HEK293 (cell line): Measurements from ENCODE around the gene CELF4.

Source experiments
- CTCF ChIA-PET: fragments of 350-600 bp; formaldehyde crosslinking; extraction: SDS; loops from one replicate; lab custom pipeline; 2021; ENCODE audit warnings: antibody characterized with exemption; lab: Yijun Ruan, JAX
- POLR2A ChIA-PET: fragments of 300-600 bp; formaldehyde crosslinking; extraction: SDS; loops from one replicate; lab custom pipeline; 2020; ENCODE audit warnings: antibody characterized with exemption, inconsistent platforms; lab: Yijun Ruan, JAX
- H3K27ac ChIP-seq: fragments of 200-500 bp; sonication (Bioruptor generic); 2 replicates; pipeline ENCODE4 v1.5.1; 2014; ENCODE audit warnings: low read depth, low read length, control low read depth, inconsistent platforms; ENCODE audit errors: extremely low read depth
- H3K36me3 ChIP-seq, 2 experiments: fragments of 200-500 bp in 1 of 2; sonication (Bioruptor generic) in 1 of 2; 1 replicate in 1 of 2; 2 replicates in 1 of 2; pipeline ENCODE4 v1.5.1; 2014 to 2017; ENCODE audit warnings: inconsistent platforms in 2 of 2, low read length in 2 of 2; ENCODE audit not compliant: control insufficient read depth in 2 of 2, insufficient read depth in 1 of 2
- H3K4me1 ChIP-seq: fragments of 200-500 bp; sonication (Bioruptor generic); 2 replicates; pipeline ENCODE4 v1.5.1; 2014; ENCODE audit warnings: mild to moderate bottlenecking, low read length, inconsistent platforms; ENCODE audit not compliant: control insufficient read depth, insufficient read depth
- H3K4me3 ChIP-seq: 2 replicates; pipeline ENCODE4 v1.5.1; 2011; ENCODE audit warnings: low read depth, mild to moderate bottlenecking, control low read depth, low read length, moderate library complexity
- H3K9me3 ChIP-seq: fragments of 200-500 bp; sonication (Bioruptor generic); 2 replicates; pipeline ENCODE4 v1.5.1; 2014; ENCODE audit warnings: low read depth, low read length, inconsistent platforms; ENCODE audit not compliant: control insufficient read depth, insufficient read depth
- BCL11B ChIP-seq: fragments of 450-650 bp; formaldehyde crosslinking; IDR thresholded peaks from 2 replicates; pipeline ENCODE4 v1.5.1; 2016; ENCODE audit warnings: low read depth, missing biosample characterization, missing genetic modification characterization
- GLI2 ChIP-seq: fragments of 450-650 bp; formaldehyde crosslinking; IDR thresholded peaks from 2 replicates; pipeline ENCODE4; 2017; ENCODE audit warnings: missing biosample characterization, missing genetic modification characterization, low read depth, borderline replicate concordance
- KLF8 ChIP-seq: fragments of 450-650 bp; formaldehyde crosslinking; IDR thresholded peaks from 2 replicates; pipeline ENCODE4 v1.5.1; 2016; ENCODE audit warnings: missing biosample characterization, missing genetic modification characterization
- OSR2 ChIP-seq: fragments of 450-650 bp; formaldehyde crosslinking; IDR thresholded peaks from 2 replicates; pipeline ENCODE4 v1.5.1; 2016; ENCODE audit warnings: missing biosample characterization, missing genetic modification characterization
- REPIN1 ChIP-seq: fragments of 450-650 bp; formaldehyde crosslinking; IDR thresholded peaks from 2 replicates; pipeline ENCODE4 v1.5.1; 2017; ENCODE audit warnings: missing biosample characterization, missing genetic modification characterization, low read depth
- ZBTB10 ChIP-seq: fragments of 450-650 bp; formaldehyde crosslinking; IDR thresholded peaks from 2 replicates; pipeline ENCODE4 v1.5.1; 2016; ENCODE audit warnings: missing biosample characterization, missing genetic modification characterization
- ZIC2 ChIP-seq: fragments of 450-650 bp; formaldehyde crosslinking; IDR thresholded peaks from 2 replicates; pipeline ENCODE4 v1.5.1; 2016; ENCODE audit warnings: missing biosample characterization, missing genetic modification characterization
- ZNF10 ChIP-seq: fragments of 450-650 bp; formaldehyde crosslinking; IDR thresholded peaks from 2 replicates; pipeline ENCODE4 v1.5.1; 2017; ENCODE audit warnings: missing biosample characterization, missing genetic modification characterization
- ZNF146 ChIP-seq: fragments of 450-650 bp; formaldehyde crosslinking; IDR thresholded peaks from 2 replicates; pipeline ENCODE4 v1.5.1; 2016; ENCODE audit warnings: missing biosample characterization, missing genetic modification characterization
- ZNF174 ChIP-seq: fragments of 450-650 bp; formaldehyde crosslinking; IDR thresholded peaks from 2 replicates; pipeline ENCODE4 v1.5.0; 2017; ENCODE audit warnings: missing biosample characterization, mild to moderate bottlenecking, missing genetic modification characterization
- ZNF175 ChIP-seq: fragments of 450-650 bp; formaldehyde crosslinking; IDR thresholded peaks from 2 replicates; pipeline ENCODE4 v1.5.1; 2016; ENCODE audit warnings: missing biosample characterization, missing genetic modification characterization
- ZNF26 ChIP-seq: fragments of 450-650 bp; formaldehyde crosslinking; IDR thresholded peaks from 2 replicates; pipeline ENCODE4 v1.5.1; 2016; ENCODE audit warnings: missing biosample characterization, missing genetic modification characterization
- ZNF266 ChIP-seq: fragments of 450-650 bp; formaldehyde crosslinking; IDR thresholded peaks from 2 replicates; pipeline ENCODE4 v1.5.1; 2016; ENCODE audit warnings: missing biosample characterization, missing genetic modification characterization, low read depth
- ZNF473 ChIP-seq: fragments of 450-650 bp; formaldehyde crosslinking; IDR thresholded peaks from 2 replicates; pipeline ENCODE4 v1.5.1; 2017; ENCODE audit warnings: missing biosample characterization, missing genetic modification characterization
- ZNF48 ChIP-seq: fragments of 450-650 bp; formaldehyde crosslinking; IDR thresholded peaks from 2 replicates; pipeline ENCODE4 v1.5.1; 2016; ENCODE audit warnings: missing biosample characterization, missing genetic modification characterization
- ZNF501 ChIP-seq: fragments of 450-650 bp; formaldehyde crosslinking; IDR thresholded peaks from 2 replicates; pipeline ENCODE4 v1.5.1; 2016; ENCODE audit warnings: missing biosample characterization, missing genetic modification characterization
- ZNF530 ChIP-seq: fragments of 450-650 bp; formaldehyde crosslinking; IDR thresholded peaks from 2 replicates; pipeline ENCODE4 v1.5.1; 2016; ENCODE audit warnings: low read depth, missing biosample characterization, missing genetic modification characterization
- ZNF549 ChIP-seq: fragments of 450-650 bp; IDR thresholded peaks from 2 replicates; pipeline ENCODE4 v1.5.1; 2018; ENCODE audit warnings: missing biosample characterization, missing genetic modification characterization, mild to moderate bottlenecking, inconsistent platforms, moderate library complexity
- ZNF560 ChIP-seq: fragments of 450-650 bp; formaldehyde crosslinking; IDR thresholded peaks from 2 replicates; pipeline ENCODE4 v1.5.1; 2017; ENCODE audit warnings: missing biosample characterization, missing genetic modification characterization, borderline replicate concordance
- ZNF621 ChIP-seq: fragments of 450-650 bp; formaldehyde crosslinking; IDR thresholded peaks from 2 replicates; pipeline ENCODE4 v1.5.1; 2017; ENCODE audit warnings: missing biosample characterization, missing genetic modification characterization
- ZNF747 ChIP-seq: fragments of 450-650 bp; formaldehyde crosslinking; IDR thresholded peaks from 2 replicates; pipeline ENCODE4 v1.5.1; 2016; ENCODE audit warnings: missing biosample characterization, missing genetic modification characterization
- ZNF768 ChIP-seq: fragments of 450-650 bp; formaldehyde crosslinking; IDR thresholded peaks from 2 replicates; pipeline ENCODE4 v1.5.1; 2018; ENCODE audit warnings: missing biosample characterization, mild to moderate bottlenecking, missing genetic modification characterization
- TF ChIP-seq, protein P1 (sequence below): fragments of 450-650 bp; formaldehyde crosslinking; IDR thresholded peaks from 2 replicates; pipeline ENCODE4 v1.5.1; 2016; ENCODE audit warnings: missing biosample characterization, missing genetic modification characterization
- TF ChIP-seq, protein P2 (sequence below): fragments of 450-650 bp; formaldehyde crosslinking; IDR thresholded peaks from 2 replicates; pipeline ENCODE4 v1.5.1; 2016; ENCODE audit warnings: missing biosample characterization, missing genetic modification characterization
- TF ChIP-seq, protein P3 (sequence below): fragments of 450-650 bp; formaldehyde crosslinking; IDR thresholded peaks from 2 replicates; pipeline ENCODE4 v1.5.1; 2017; ENCODE audit warnings: missing biosample characterization, missing genetic modification characterization
- TF ChIP-seq, protein P4 (sequence below): fragments of 450-650 bp; formaldehyde crosslinking; IDR thresholded peaks from 2 replicates; pipeline ENCODE4 v1.5.1; 2017; ENCODE audit warnings: missing biosample characterization, mild to moderate bottlenecking, missing genetic modification characterization, moderate library complexity

CELF4 gene

DNA sequence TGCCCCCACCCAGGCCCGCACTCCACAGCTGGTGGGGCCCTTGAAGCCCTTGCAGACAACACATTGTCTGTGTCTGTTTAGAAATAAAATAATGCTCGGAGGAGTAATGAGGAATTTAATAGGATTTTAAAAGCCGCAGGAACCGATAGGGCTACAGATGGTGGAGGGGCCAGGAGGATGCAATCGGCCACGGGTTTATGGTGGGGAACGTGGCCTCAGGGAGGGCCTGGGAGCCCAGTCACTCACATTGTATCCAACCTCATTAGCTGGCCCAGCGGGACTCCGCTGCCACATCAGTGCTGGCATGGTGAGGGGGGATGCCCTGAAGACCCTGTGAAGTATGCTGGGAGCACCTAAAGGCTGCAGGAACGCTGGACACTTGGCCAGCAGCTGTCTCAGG, 252.0 kb downstream of the CELF4 start:
- POLR2A ChIA-PET = no interaction called here
- TF ChIP-seq ZNF146 (tag by site-specific recombination) = no peak
- TF ChIP-seq, protein P1, sequence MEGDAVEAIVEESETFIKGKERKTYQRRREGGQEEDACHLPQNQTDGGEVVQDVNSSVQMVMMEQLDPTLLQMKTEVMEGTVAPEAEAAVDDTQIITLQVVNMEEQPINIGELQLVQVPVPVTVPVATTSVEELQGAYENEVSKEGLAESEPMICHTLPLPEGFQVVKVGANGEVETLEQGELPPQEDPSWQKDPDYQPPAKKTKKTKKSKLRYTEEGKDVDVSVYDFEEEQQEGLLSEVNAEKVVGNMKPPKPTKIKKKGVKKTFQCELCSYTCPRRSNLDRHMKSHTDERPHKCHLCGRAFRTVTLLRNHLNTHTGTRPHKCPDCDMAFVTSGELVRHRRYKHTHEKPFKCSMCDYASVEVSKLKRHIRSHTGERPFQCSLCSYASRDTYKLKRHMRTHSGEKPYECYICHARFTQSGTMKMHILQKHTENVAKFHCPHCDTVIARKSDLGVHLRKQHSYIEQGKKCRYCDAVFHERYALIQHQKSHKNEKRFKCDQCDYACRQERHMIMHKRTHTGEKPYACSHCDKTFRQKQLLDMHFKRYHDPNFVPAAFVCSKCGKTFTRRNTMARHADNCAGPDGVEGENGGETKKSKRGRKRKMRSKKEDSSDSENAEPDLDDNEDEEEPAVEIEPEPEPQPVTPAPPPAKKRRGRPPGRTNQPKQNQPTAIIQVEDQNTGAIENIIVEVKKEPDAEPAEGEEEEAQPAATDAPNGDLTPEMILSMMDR (tag by site-specific recombination) = no peak
- no peak for TF ChIP-seq ZNF174 (tag by site-specific recombination)
- no peak for TF ChIP-seq ZNF266 (tag by site-specific recombination)
- TF ChIP-seq ZNF530 (tag by site-specific recombination) = no peak
- no peak for TF ChIP-seq ZNF549 (tag by site-specific recombination)
- TF ChIP-seq, protein P2, sequence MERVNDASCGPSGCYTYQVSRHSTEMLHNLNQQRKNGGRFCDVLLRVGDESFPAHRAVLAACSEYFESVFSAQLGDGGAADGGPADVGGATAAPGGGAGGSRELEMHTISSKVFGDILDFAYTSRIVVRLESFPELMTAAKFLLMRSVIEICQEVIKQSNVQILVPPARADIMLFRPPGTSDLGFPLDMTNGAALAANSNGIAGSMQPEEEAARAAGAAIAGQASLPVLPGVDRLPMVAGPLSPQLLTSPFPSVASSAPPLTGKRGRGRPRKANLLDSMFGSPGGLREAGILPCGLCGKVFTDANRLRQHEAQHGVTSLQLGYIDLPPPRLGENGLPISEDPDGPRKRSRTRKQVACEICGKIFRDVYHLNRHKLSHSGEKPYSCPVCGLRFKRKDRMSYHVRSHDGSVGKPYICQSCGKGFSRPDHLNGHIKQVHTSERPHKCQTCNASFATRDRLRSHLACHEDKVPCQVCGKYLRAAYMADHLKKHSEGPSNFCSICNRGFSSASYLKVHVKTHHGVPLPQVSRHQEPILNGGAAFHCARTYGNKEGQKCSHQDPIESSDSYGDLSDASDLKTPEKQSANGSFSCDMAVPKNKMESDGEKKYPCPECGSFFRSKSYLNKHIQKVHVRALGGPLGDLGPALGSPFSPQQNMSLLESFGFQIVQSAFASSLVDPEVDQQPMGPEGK (tag by site-specific recombination) = no peak
- no peak for TF ChIP-seq ZNF768 (tag by site-specific recombination)
- no peak for TF ChIP-seq ZNF10 (tag by site-specific recombination)
- TF ChIP-seq ZNF501 (tag by site-specific recombination) = no peak
- no peak for TF ChIP-seq ZNF26
- TF ChIP-seq ZNF621 = no peak
- TF ChIP-seq OSR2 (tag by site-specific recombination) = no peak
- TF ChIP-seq GLI2 (tag by site-specific recombination) = no peak
- no peak for TF ChIP-seq REPIN1 (tag by site-specific recombination)
- TF ChIP-seq, protein P3, sequence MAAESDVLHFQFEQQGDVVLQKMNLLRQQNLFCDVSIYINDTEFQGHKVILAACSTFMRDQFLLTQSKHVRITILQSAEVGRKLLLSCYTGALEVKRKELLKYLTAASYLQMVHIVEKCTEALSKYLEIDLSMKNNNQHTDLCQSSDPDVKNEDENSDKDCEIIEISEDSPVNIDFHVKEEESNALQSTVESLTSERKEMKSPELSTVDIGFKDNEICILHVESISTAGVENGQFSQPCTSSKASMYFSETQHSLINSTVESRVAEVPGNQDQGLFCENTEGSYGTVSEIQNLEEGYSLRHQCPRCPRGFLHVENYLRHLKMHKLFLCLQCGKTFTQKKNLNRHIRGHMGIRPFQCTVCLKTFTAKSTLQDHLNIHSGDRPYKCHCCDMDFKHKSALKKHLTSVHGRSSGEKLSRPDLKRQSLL (tag by site-specific recombination) = no peak
- Histone ChIP-seq H3K27ac (no peak overlapping the region), H3K9me3 (no peaks in the 10 kb centered on the region), H3K36me3 (no peaks in the 10 kb centered on the region), H3K4me1 (no peaks in the 10 kb centered on the region), H3K4me3 (no peak overlapping the region)
- CTCF ChIA-PET = interaction anchor here (0.6 to 2.1 kb wide), 2 partner anchors 8 to 10 kb away, joined by 4 to 15 read pairs; no protein-coding TSS in a partner anchor

- no peaks in the 10 kb centered on the region for H3K4me1 ChIP-seq
- CTCF ChIA-PET = interaction anchor here (1.8 to 3.6 kb wide), 2 partner anchors 12 to 15 kb away, joined by 7 to 29 read pairs; no protein-coding TSS in a partner anchor
- H3K36me3 ChIP-seq = no peaks in the 10 kb centered on the region
- POLR2A ChIA-PET = no interaction called here
- H3K27ac ChIP-seq = no peak overlapping the region
- no peaks in the 10 kb centered on the region for H3K9me3 ChIP-seq
- H3K4me3 ChIP-seq = no peak overlapping the region
- TF ChIP-seq ZNF175 (tag by site-specific recombination) = no peak
- no peak for TF ChIP-seq ZNF501 (tag by site-specific recombination)
- TF ChIP-seq ZNF48 = no peak
- no peak for TF ChIP-seq ZIC2
- TF ChIP-seq ZNF560 = no peak
- TF ChIP-seq, protein P4, sequence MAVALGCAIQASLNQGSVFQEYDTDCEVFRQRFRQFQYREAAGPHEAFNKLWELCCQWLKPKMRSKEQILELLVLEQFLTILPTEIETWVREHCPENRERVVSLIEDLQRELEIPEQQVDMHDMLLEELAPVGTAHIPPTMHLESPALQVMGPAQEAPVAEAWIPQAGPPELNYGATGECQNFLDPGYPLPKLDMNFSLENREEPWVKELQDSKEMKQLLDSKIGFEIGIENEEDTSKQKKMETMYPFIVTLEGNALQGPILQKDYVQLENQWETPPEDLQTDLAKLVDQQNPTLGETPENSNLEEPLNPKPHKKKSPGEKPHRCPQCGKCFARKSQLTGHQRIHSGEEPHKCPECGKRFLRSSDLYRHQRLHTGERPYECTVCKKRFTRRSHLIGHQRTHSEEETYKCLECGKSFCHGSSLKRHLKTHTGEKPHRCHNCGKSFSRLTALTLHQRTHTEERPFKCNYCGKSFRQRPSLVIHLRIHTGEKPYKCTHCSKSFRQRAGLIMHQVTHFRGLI (tag by site-specific recombination) = no peak
- TF ChIP-seq BCL11B (tag by site-specific recombination) = no peak
- no peak for TF ChIP-seq ZBTB10 (tag by site-specific recombination)
- TF ChIP-seq ZNF10 (tag by site-specific recombination) = no peak
- no peak for TF ChIP-seq REPIN1 (tag by site-specific recombination)
- no peak for TF ChIP-seq ZNF747 (tag by site-specific recombination)
- TF ChIP-seq ZNF473 (tag by site-specific recombination) = no peak
- no peak for TF ChIP-seq KLF8 (tag by site-specific recombination)
Measured at GRCh38 chr18:37309861-37310260, 255.7 kb downstream of the CELF4 start.
